Loucy (cell line): ENCODE data around the gene RPS6KA3.

Source experiments
- H2AFZ ChIP-seq: fragments of 200-600 bp; sonication (generic); 2 replicates; pipeline ENCODE4 v1.6.0; 2016; ENCODE audit warnings: antibody characterized with exemption, mild to moderate bottlenecking, low read length, moderate library complexity
- H3F3A ChIP-seq: fragments of 200-600 bp; 2 replicates; pipeline ENCODE4 v1.6.0; 2016; ENCODE audit warnings: antibody characterized with exemption, low read depth, mild to moderate bottlenecking
- H3K27me3 ChIP-seq: fragments of 200-600 bp; sonication (generic); 2 replicates; pipeline ENCODE4 v1.6.1; 2014; ENCODE audit warnings: low read length, mild to moderate bottlenecking; ENCODE audit not compliant: insufficient read depth, poor library complexity, severe bottlenecking
- H3K36me3 ChIP-seq: fragments of 200-600 bp; sonication (generic); 2 replicates; pipeline ENCODE4 v1.6.1; 2016; ENCODE audit warnings: low read length; ENCODE audit not compliant: insufficient read depth
- H3K4me1 ChIP-seq: fragments of 200-600 bp; sonication (generic); 2 replicates; pipeline ENCODE4 v1.5.1; 2014; ENCODE audit warnings: low read length, mild to moderate bottlenecking; ENCODE audit not compliant: insufficient read depth, poor library complexity, severe bottlenecking
- H3K4me2 ChIP-seq: fragments of 200-600 bp; sonication (generic); 2 replicates; pipeline ENCODE4 v1.6.0; 2014; ENCODE audit warnings: antibody characterized with exemption, low read length, low read depth, mild to moderate bottlenecking; ENCODE audit not compliant: poor library complexity, severe bottlenecking
- H3K4me3 ChIP-seq: fragments of 200-600 bp; sonication (generic); 2 replicates; pipeline ENCODE4 v1.5.1; 2014; ENCODE audit warnings: low read length, mild to moderate bottlenecking, mixed read lengths; ENCODE audit not compliant: poor library complexity, severe bottlenecking
- H3K79me2 ChIP-seq: fragments of 200-600 bp; sonication (generic); 2 replicates; pipeline ENCODE4 v1.6.1; 2014; ENCODE audit warnings: low read length; ENCODE audit not compliant: insufficient read depth
- H3K9ac ChIP-seq: fragments of 200-600 bp; sonication (generic); 2 replicates; pipeline ENCODE4 v1.6.0; 2014; ENCODE audit warnings: mild to moderate bottlenecking, low read depth, low read length, moderate library complexity; ENCODE audit not compliant: poor library complexity, severe bottlenecking
- H3K9me2 ChIP-seq: fragments of 200-600 bp; sonication (generic); replicated peaks from 2 replicates; pipeline ENCODE4 v1.6.1; 2016; ENCODE audit warnings: low read depth, low read length, mixed read lengths
- H3K9me3 ChIP-seq: fragments of 200-600 bp; sonication (generic); 2 replicates; pipeline ENCODE4 v1.6.1; 2014; ENCODE audit warnings: mild to moderate bottlenecking, antibody characterized with exemption, low read length, low read depth; ENCODE audit not compliant: insufficient read depth
- H4K20me1 ChIP-seq: fragments of 200-600 bp; sonication (generic); 2 replicates; pipeline ENCODE4 v1.6.0; 2014; ENCODE audit warnings: antibody characterized with exemption, low read length, mild to moderate bottlenecking; ENCODE audit not compliant: insufficient read depth, poor library complexity, severe bottlenecking
- EZH2phosphoT487 ChIP-seq: fragments of 200-600 bp; IDR thresholded peaks from 2 replicates; pipeline ENCODE4 v1.6.1; 2018; ENCODE audit warnings: antibody characterized with exemption, mild to moderate bottlenecking, moderate library complexity, borderline replicate concordance
- TF ChIP-seq, protein P1 (sequence below): fragments of 200-600 bp; sonication (generic); conservative IDR thresholded peaks from 2 replicates; pipeline ENCODE4 v1.5.1; 2014; ENCODE audit warnings: mild to moderate bottlenecking, antibody characterized with exemption, low read length

The RPS6KA3 gene

DNA sequence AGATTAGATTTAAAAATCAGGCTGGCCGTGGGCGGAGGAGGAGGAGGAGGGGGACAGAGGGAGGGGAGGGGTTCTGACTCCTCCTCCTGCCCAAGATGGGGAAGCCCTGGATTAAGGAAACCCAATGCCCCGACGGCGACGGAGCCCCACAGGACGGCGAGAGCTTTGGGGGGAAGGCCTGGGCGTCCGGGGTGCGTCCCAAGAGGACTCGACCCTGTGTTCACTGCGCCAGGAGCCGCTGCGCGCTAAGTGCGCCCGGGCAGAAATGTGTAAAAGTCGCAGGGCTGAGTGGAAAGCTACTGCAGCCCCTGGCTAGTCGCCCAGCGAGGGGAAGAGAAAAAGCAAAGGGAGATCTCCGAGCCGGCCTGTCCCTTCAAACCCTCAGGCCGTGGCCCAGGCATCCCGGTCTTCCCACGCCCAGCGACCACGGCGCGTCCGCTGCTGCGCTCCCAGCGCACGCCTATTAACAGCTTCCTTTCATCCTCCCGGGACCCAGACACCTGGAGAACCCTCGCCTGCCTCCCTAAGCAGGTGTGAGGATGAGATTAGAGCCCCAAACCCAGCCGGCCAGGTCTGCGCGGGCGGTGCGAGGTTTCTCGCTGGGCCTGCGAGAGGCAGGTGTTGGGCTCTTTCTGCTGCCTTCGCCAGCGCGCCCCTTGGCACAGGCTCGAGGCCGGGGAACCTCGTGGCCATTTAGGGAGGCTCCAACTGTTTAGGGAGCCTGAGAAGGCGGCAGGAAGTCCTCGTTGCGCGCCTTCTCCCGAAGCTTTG, 1.4 kb upstream of the RPS6KA3 start:
- Histone ChIP-seq H3K36me3 (no peaks in the 10 kb centered on the region), H3K9me2 (no peaks in the 10 kb centered on the region), H3K4me2 (no peak overlapping the region), H3K9ac (no peak overlapping the region), H3K27me3 (no peaks in the 10 kb centered on the region), H3K4me3 (no peak overlapping the region), H3K79me2 (peaks cover 32% of the 10 kb centered on the region), H3K4me1 (peaks cover 9% of the 10 kb centered on the region), H2AFZ (no peak overlapping the region), H3K9me3 (no peaks in the 10 kb centered on the region), H4K20me1 (peaks cover 25% of the 10 kb centered on the region), H3F3A (no peaks in the 10 kb centered on the region)
- TF ChIP-seq, protein P1, sequence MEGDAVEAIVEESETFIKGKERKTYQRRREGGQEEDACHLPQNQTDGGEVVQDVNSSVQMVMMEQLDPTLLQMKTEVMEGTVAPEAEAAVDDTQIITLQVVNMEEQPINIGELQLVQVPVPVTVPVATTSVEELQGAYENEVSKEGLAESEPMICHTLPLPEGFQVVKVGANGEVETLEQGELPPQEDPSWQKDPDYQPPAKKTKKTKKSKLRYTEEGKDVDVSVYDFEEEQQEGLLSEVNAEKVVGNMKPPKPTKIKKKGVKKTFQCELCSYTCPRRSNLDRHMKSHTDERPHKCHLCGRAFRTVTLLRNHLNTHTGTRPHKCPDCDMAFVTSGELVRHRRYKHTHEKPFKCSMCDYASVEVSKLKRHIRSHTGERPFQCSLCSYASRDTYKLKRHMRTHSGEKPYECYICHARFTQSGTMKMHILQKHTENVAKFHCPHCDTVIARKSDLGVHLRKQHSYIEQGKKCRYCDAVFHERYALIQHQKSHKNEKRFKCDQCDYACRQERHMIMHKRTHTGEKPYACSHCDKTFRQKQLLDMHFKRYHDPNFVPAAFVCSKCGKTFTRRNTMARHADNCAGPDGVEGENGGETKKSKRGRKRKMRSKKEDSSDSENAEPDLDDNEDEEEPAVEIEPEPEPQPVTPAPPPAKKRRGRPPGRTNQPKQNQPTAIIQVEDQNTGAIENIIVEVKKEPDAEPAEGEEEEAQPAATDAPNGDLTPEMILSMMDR: no peak
- TF ChIP-seq EZH2phosphoT487: no peak

DNA sequence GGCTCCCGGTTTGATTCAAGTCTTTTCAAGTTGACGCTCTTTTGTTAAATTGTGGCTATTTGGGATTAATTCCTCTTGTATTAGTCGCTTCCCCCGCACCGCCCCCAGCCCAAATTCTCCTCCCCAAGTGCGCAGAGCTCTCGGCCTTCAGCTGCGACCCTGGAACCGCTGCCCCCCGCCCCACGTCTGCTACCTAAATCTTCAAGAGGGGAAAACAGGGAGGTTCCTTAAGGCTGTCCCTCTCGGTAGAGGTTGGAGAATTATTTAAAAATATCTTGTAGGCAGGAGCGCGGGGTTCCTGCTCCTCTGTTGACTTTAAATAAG, 860 bp upstream of the RPS6KA3 start:
- H2AFZ ChIP-seq: peak overlapping the region; percentile 87
- H3K9me3 ChIP-seq: no peaks in the 10 kb centered on the region
- peaks cover 11% of the 10 kb centered on the region for H3K4me1 ChIP-seq
- H3K4me2 ChIP-seq: peak overlapping the region; percentile 60
- no peaks in the 10 kb centered on the region for H3K27me3 ChIP-seq
- peaks cover 38% of the 10 kb centered on the region for H3K79me2 ChIP-seq
- TF ChIP-seq, protein P1: no peak
- no peak for TF ChIP-seq EZH2phosphoT487
- H3K9ac ChIP-seq: peak overlapping the region; percentile 62
- H4K20me1 ChIP-seq: peaks cover 31% of the 10 kb centered on the region
- no peaks in the 10 kb centered on the region for H3F3A ChIP-seq
- no peaks in the 10 kb centered on the region for H3K36me3 ChIP-seq
- H3K9me2 ChIP-seq: no peaks in the 10 kb centered on the region
- H3K4me3 ChIP-seq: peak overlapping the region; percentile 74

DNA sequence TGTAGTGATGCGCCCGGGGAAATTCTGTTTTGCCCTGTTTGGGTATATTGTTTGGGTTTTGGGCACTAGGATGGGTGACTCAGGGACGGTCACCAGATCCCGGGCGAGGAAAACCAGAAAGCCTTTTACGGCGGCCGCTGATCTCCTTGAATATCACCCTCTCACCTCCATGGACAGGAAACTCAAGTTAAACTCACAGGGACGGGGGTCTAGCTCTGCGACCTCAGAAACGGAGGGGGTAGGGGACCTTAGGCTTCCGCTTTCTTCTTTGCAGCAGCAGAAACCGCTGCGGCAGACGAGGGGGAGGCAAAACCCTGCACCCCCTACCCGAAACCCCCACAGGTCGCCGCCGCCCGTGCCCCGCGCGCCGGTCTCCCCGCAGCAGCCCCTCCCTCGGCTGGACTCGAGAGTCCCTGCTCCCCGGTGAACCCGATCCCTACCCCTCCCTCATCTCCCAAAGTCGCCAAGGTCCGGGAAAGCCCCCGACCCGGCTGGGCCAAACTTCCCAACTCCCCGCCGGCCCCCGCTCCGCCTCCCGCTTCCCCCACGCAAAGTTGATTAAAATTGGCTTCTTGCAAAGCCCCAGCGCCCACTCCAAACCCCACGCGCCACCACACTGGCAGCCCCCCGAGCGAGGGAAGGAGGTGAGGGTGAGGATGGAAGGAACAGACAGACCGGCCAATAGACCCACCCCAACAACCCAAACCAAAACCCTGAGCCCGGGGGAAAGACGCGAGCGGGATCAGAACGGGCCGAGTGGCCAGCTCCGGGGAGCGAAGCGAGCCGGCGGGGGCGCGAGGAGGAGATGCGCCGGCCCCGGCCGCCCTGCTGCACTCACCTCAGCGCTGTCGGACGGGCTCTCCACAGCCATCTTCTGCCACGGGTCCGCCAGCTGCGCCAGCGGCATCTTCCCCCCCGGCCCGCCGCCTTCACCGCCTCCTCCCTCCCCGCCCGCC, 705 bp downstream of the RPS6KA3 start:
- TF ChIP-seq, protein P1: no peak
- no peak for TF ChIP-seq EZH2phosphoT487
- H3K9me2 ChIP-seq: no peaks in the 10 kb centered on the region
- H3K79me2 ChIP-seq: peaks cover 53% of the 10 kb centered on the region
- peaks cover 20% of the 10 kb centered on the region for H3K4me1 ChIP-seq
- peak overlapping the region; percentile 89 for H3K9ac ChIP-seq
- peaks cover 46% of the 10 kb centered on the region for H4K20me1 ChIP-seq
- no peaks in the 10 kb centered on the region for H3K9me3 ChIP-seq
- H3K4me3 ChIP-seq: peak overlapping the region; percentile 86
- H3K4me2 ChIP-seq: peak overlapping the region; percentile 96
- H3F3A ChIP-seq: no peaks in the 10 kb centered on the region
- no peaks in the 10 kb centered on the region for H3K27me3 ChIP-seq
- no peak overlapping the region for H2AFZ ChIP-seq
- H3K36me3 ChIP-seq: no peaks in the 10 kb centered on the region
